GM18870 (cell line): ENCODE measurements around the gene ENOX1.

Experiments
- ATAC-seq: cut with Tn5 transposase; IDR thresholded peaks from one replicate; pipeline ENCODE4 v1.9.1; 2021; ENCODE audit warnings: moderate library complexity; ENCODE audit not compliant: unreplicated experiment

The ENOX1 gene

DNA sequence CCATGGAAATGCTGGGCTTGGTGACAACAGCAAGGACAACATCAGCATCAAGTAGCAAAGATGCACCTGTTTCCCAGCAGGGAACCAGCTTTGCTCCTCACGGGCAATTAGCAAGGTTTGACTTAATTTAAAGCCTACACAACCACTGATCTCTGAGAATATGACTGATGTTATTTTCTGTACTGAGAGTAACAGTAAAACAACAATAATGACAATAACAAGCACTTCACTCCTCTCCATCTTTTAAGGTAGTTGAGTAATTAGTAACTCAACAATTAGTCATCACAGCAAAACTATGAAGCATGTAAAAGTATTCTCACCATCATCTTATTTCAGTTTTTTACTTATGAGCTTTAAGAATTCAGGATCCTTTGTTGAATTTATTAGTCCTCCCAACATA, 37.3 kb downstream of the ENOX1 start:
- ATAC-seq = no peak

DNA sequence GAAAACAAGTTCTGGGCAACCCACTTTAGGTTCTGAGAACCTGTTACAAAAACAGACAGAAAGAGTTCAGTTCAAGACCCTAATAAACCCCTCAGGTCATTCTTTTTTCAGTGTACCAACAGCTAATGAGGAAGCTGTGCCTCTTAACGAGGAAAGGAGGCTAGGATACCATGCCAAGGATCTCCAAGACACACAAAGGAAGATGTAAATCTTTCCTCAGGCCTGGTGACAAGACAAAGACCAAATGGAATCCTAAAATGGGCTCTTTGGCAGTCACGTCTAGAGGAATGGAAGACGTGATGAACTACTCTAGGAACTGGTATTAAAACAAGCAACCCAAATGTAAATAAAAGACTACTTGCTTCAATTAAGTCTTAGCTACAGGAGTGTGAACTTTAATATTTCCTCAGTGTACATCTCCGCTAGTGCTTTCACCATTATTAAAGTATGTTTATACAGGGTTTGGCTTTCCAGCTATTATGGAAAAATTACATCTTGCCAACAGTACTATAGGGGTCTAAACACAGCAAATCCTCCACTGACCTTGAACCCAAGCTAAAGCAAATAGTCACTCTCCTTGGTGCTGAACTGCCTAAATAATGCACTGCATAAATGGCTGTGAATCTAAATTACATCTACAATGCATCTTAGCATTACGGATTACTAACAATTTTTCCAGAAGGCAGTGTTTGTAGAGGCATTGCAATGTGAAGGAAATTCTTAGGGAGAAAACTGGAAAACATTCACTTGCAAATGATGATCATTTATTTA, 42.3 kb downstream of the ENOX1 start:
- ATAC-seq = no peak

DNA sequence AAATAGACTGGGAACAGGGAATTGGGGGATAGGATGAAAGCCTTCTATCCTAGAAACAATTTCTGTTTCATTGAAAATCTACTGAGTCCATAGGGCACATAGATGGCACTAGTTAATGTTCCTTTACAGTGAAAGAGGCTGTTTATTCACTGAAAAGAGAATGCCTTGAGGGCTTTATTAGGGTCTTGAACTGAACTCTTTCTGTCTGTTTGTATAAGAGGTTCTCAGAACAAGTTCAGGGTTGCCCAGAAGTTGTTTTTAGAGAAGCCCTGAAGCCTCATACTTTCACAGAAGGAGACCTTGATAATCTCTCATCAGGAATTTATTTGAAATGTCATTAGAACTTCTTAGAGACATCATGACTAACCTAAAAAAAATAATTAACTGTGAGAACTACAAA, 43.9 kb downstream of the ENOX1 start:
- ATAC-seq = no peak

GRCh38 chr13:43737392-43737923, 49.3 kb downstream of the ENOX1 start:
- ATAC-seq = no peak

DNA sequence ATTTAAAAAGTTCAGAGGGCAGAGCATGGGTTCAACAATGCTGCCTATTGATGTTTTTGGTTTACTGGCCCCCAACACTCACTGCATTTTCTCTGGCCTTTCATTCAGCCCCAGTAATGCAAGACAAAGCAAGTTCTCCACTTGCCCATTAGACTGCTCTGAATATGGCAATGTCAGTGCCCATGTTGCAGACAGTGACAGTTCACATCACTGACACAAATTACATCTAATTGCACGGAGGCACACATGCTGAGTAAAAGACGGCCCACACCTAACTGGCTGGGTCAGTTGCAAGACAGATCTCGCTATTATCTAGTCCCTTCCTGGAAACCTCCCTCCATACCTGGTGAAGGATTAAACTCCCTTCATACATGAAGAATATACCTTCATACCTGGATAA, 54.0 kb downstream of the ENOX1 start:
- no peak for ATAC-seq

DNA sequence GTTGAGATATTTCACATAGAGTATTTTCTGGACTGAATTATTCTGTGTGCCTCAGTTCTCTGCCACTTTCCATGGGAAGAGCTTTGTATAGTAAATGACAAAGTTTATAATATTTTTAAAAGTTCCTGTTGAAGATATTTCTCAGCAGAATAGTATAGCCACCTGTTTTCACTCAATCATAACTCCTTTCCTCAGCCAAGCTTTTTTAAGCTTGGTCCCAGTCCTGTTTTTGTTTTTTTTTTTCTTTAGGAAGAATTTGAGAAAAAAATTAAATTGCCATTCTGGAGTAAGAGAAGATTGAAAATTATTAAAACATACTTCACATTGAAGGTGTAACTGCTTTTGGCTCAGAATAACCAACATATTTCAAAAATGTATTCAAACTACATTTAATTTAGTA, 55.5 kb downstream of the ENOX1 start:
- no peak for ATAC-seq

DNA sequence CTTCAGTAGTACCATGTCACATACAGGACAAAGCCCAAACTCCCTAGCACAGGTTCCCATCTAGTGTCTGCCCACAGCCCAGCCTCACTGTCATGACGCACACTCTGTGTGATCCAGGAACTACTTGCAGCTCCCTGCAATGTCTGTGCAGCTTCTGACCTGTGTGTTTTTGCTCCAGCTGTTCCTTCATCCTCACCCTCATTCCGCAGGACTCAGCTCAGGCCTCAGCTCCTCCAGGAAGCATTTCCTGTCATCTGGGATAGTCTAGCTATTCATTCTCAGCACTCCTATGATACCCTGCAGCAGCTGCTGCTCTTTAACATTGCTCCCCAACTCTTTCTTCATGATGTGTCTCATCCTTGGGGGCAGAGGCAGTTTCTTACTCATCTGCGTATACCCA, 56.1 kb downstream of the ENOX1 start:
- ATAC-seq = no peak

DNA sequence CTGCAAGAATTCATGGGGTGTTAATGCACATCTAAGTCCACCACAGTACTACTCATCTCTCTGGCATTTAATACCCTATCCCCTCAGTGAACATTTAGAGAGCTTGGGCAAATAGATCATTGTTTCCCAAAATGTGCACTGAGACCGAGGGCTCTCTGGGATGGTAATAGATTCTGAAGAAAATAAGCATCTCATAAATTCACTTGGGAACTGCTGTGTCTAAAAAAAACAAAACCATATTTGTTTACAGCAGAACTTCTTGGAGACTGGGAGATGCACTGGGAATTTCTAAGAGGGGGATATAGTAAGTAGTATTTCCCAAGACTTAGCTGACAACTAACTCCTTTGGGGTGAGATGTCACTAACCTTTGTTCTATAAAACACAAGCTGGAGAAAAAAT, 58.4 kb downstream of the ENOX1 start:
- ATAC-seq = no peak

DNA sequence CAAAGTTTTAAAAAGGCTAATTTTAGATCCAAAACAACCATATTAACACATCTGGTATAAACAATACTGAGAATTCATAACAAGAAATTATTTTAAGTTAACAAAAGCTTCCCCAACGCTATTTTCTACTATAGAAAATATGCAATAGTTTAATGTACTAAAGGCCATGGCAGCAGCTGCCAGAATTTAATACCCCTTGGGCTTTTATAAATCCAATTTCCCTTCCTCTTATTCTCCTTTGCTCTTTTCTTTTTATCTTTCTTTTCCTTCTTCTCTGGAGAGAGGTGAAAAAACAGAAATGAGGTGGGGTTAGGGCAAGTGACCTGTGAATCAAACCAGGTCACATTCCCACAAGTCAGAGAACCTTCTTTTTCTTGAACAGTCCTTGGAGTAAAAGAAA, 58.9 kb downstream of the ENOX1 start:
- no peak for ATAC-seq

DNA sequence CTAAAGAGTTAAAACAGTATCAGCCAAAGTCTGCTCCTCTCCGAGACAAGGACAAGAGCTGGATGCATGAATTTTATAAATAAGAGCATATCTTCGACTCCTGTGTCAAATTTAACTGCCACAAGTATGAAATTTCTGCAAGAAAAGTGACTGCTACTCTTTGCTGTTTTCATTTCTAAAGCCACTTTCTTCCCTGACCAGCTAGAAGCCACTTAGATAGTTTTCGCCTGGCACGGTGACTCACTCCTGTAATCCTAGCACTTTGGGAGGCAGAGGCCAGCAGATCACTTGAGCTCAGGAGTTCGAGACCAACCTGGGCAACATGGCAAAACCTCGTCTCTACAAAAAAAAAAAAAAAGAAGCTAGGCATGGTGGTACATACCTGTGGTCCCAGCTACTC, 61.3 kb downstream of the ENOX1 start:
- no peak for ATAC-seq

GRCh38 chr13:43720780-43721397, 65.9 kb downstream of the ENOX1 start:
- no peak for ATAC-seq

DNA sequence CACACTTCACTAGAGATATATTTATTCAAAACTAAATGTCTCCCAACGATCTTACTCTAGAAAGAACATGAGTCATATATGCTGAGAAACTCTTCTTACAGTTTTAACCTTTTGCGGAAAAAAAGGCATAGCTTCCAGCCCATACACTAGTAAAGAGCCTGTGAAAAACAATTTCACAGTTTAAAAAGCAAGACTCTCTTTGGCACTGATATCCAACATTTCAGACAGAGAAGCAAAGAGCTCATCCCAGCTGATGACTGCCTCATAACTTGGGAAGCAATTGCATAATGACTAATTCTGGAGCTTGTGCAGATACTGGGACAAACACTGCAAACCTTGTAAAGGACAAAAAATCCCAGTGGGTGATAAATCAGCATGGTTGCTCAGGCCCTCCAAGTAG, 88.0 kb downstream of the ENOX1 start:
- ATAC-seq = no peak

GRCh38 chr13:43698009-43698408, 88.8 kb downstream of the ENOX1 start:
- ATAC-seq = no peak

GRCh38 chr13:43697323-43697722, 89.4 kb downstream of the ENOX1 start:
- no peak for ATAC-seq

DNA sequence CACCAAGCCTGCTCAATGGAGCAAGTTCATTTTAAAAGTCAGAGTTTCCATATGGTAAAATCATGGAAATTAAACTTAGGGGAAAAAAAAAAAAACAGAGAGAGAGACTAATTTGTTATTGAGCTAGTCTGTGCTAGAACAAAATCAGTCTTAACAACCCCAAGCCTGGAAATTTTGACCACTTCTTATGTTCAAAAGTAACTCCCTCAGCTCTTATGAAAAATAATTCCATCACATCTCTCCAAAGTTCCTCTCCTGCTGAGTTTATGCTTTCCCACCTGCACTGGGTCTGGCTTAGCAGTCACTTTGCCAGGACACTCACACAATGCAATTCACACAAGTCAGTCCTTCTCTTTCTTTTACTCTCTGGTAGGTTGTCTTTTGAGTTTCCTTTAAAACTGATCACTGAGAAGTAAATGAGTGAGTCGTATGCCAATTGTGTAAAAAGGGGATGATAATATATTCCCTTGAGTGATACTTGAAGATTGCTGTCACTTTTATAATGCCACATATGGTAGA, 92.6 kb downstream of the ENOX1 start:
- ATAC-seq = no peak

GRCh38 chr13:43693639-43694038, 93.1 kb downstream of the ENOX1 start:
- ATAC-seq = no peak

DNA sequence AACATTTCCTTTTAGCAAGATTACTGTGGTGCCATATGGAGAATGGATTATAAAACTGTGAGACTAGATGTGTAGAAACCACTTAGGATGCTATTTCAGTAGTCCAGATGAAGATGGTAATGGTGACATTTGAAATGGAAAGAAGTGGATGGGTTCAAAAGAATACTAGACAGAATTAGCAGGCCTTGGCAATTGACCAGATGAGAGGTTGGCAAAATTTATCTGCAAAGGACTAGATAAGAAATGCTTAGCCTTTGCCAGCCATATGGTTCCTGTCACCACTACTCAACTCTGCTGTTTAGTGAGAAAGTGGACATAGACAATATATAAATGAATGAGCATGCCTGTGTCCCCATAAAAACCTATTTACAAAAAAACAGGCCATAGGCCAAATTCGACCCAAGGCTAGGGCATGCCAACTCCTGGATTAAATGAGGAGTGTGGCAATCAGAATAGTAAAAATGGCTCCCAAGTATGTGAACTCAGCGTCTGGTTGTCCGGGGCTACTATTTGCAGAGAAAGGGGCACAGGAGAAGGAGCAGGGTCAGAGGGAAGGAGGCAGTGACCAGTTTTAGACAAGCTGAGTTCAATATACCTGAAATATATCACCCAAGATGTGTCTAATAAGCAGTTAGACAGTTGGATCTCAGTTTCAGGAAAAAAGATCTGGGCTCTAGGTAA, 98.4 kb downstream of the ENOX1 start:
- ATAC-seq = no peak

DNA sequence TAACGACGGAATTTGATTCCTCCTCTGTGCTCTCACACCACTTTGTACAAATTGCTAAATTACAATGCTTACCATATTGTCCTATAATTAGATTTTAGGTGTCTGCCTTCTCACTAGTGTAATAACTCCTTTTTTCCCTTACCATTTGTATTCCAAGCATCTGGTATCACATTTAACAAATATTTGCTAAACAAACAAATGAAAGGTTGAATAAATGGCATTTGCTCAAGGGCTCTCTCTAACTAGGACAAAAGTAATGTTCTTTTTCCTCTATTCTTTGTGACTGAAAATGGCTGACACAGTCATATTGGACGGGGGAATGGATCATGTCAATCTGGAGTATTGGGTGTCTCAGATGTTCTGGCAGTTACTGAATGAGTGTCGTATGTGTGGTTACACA, 99.7 kb downstream of the ENOX1 start:
- no peak for ATAC-seq

DNA sequence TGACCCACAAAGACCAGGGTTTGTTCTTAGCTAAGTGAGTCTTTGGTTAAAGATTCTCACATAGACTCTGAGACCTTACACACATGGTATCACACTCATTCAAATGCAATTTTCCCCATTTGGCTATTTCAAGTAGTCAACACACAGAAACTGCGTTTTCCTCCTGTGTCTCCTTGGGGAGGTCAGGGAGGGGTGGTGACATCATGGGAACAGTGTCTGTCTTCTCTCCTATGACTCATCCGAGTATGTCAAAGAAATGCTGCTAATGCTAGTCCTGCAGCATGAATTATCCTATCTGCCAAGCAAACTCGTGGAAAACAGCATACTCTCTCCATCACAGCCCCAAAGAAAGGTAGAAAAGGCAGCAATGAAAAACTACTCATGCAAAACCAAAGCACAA, 100.2 kb downstream of the ENOX1 start:
- ATAC-seq = no peak

DNA sequence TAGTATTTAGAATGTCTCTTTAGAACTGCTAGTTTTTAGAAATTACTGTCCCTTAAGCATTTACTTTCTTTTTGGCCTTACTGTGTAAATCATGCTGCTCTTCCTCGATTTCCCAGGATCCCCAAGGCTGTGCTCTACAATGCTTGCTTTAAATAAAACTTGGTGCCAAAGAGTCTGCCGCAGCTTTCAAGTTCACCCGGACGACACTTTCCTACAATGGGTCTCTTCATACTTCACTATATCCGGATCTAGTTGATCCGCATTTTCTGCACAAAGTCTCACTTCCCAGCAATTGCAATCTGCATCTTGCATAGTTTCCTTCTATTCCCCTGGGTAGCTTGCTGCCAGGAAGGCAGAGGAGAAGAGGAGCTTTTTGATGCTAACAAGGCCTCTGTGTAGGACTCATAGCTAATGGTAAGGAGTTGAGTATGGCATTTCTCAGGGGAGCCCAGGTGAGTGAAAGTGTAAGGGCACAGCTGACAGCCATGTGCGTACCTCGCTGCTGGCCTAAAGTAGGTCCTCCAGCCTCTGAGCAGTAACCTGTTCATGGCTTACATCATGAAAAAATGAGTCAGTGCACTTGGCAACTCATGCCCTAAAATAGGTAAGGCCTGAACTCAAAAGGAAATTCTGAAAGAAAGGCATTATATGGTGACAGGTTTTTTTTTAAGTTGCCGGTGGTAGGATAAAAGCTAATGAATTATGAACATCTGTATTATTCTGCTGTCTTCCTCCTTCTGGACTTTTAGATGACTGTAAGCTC, 101.6 kb downstream of the ENOX1 start:
- no peak for ATAC-seq

DNA sequence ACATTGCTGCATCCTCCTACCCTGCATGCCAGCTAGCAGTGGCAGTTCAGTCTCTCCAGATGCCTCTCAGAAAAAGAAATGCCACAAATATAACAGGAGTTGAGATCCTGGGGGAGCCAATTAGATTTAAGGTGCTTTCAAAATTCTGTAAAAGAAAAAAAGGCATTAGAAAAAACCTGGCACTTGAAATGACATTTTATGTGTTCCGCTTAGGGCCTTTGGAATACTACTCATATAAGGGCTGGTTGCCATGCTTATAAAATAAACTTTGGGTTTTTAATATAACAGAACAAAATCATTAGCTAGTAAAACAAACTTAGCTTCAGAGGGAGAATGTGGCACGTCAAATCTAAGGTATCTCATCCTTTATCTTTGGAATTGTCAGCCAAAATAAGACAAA, 104.1 kb downstream of the ENOX1 start:
- no peak for ATAC-seq
